ENCODE results near the gene KLHDC7B. TPM values are rescaled to one million over a fixed set of nuclear protein-coding genes. Genes with fewer than 3 reads are reported as not detected.

Gene KLHDC7B
- total and polyA plus RNA-seq, 2 of the 13 experiments (the other 11 are each of a cell fraction or from before 2014, with no cell fraction given): 0.11 TPM; not detected in 1

GRCh38 chr22:50562523-50563412, 17.1 kb downstream of the KLHDC7B start, which contains the start of gene SYCE3 (continued):
- TF ChIP-seq HNF1A (IDR thresholded peaks at IDR 0.05; ENCODE audit: low read depth) (no peak), HNF1A (CRISPR knock-in tag; IDR thresholded peaks at IDR 0.05; ENCODE audit: borderline replicate concordance) (no peak), FOXA1 (IDR thresholded peaks at IDR 0.05) (no peak), FOXA1 (CRISPR knock-in tag; IDR thresholded peaks at IDR 0.05) (no peak), ZNF720 (CRISPR knock-in tag; IDR thresholded peaks at IDR 0.05) (no peak), ZNF136 (CRISPR knock-in tag; IDR thresholded peaks at IDR 0.05; ENCODE audit: low read depth) (peak; percentile 88; the same call in 1 of the 2 replicates), ZNF253 (CRISPR knock-in tag; IDR thresholded peaks at IDR 0.05; ENCODE audit: borderline replicate concordance) (no peak), HOXA7 (CRISPR knock-in tag; IDR thresholded peaks at IDR 0.05) (no peak), HES4 (CRISPR knock-in tag; IDR thresholded peaks at IDR 0.05; ENCODE audit: borderline replicate concordance) (no peak), MIER2 (CRISPR knock-in tag; IDR thresholded peaks at IDR 0.05) (no peak), FLYWCH1 (CRISPR knock-in tag; IDR thresholded peaks at IDR 0.05) (no peak), MYPOP (CRISPR knock-in tag; IDR thresholded peaks at IDR 0.05) (0 out of 2 replicates have a peak, but pooled peaks have one; percentile 13), ZNF550 (CRISPR knock-in tag; IDR thresholded peaks at IDR 0.05; ENCODE audit: borderline replicate concordance) (no peak), KLF12 (CRISPR knock-in tag; IDR thresholded peaks at IDR 0.05; ENCODE audit: borderline replicate concordance) (peak; percentile 53; the same call in 1 of the 2 replicates), ZNF615 (CRISPR knock-in tag; IDR thresholded peaks at IDR 0.05; ENCODE audit: borderline replicate concordance) (no peak), HDAC1 (CRISPR knock-in tag; IDR thresholded peaks at IDR 0.05) (peak; percentile 39; the same call in 1 of the 2 replicates), YEATS2 (CRISPR knock-in tag; IDR thresholded peaks at IDR 0.05; ENCODE audit: borderline replicate concordance) (peak; percentile 70; the same call in 1 of the 2 replicates), KMT2B (CRISPR knock-in tag; IDR thresholded peaks at IDR 0.05) (0 out of 2 replicates have a peak, but pooled peaks have one; percentile 38), POLR2AphosphoS2 (IDR thresholded peaks at IDR 0.05; ENCODE audit: low read depth, low read length) (no peak), ZNF883 (CRISPR knock-in tag; IDR thresholded peaks at IDR 0.05; ENCODE audit: not compliant biosample characterization) (no peak)
- TF ChIP-seq, protein P1, sequence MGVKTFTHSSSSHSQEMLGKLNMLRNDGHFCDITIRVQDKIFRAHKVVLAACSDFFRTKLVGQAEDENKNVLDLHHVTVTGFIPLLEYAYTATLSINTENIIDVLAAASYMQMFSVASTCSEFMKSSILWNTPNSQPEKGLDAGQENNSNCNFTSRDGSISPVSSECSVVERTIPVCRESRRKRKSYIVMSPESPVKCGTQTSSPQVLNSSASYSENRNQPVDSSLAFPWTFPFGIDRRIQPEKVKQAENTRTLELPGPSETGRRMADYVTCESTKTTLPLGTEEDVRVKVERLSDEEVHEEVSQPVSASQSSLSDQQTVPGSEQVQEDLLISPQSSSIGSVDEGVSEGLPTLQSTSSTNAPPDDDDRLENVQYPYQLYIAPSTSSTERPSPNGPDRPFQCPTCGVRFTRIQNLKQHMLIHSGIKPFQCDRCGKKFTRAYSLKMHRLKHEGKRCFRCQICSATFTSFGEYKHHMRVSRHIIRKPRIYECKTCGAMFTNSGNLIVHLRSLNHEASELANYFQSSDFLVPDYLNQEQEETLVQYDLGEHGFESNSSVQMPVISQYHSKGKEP (CRISPR knock-in tag; IDR thresholded peaks at IDR 0.05): no peak
- TF ChIP-seq, protein P2, sequence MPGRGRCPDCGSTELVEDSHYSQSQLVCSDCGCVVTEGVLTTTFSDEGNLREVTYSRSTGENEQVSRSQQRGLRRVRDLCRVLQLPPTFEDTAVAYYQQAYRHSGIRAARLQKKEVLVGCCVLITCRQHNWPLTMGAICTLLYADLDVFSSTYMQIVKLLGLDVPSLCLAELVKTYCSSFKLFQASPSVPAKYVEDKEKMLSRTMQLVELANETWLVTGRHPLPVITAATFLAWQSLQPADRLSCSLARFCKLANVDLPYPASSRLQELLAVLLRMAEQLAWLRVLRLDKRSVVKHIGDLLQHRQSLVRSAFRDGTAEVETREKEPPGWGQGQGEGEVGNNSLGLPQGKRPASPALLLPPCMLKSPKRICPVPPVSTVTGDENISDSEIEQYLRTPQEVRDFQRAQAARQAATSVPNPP (CRISPR knock-in tag; IDR thresholded peaks at IDR 0.05): no peak
